Stomach (tissue), 4 donors: ENCODE measurements around the gene PLXNA2.

Source experiments
- POLR2A ChIP-seq, 4 donors: fragments of 450-650 bp; IDR thresholded peaks; one replicate each; pipeline ENCODE4 v1.6.1; 2016; ENCODE audit warnings: antibody characterized with exemption in 4 of 4, control low read depth in 2 of 4, mild to moderate bottlenecking in 1 of 4, moderate library complexity in 1 of 4
- POLR2AphosphoS5 ChIP-seq, 3 donors: sonication (generic); formaldehyde crosslinking; IDR thresholded peaks; one replicate each; pipeline ENCODE4 v1.6.1; 2016; ENCODE audit warnings: antibody characterized with exemption in 3 of 3
- TF ChIP-seq, protein P1 (sequence below), 7 experiments: fragments of 450-650 bp in 4 of 7; fragments of 200-600 bp in 3 of 7; sonication (generic) in 3 of 7; IDR thresholded peaks; one replicate each; pipeline ENCODE4 v1.5.1; 2016 to 2019; ENCODE audit warnings: antibody characterized with exemption in 7 of 7, control low read depth in 2 of 7, mild to moderate bottlenecking in 1 of 7

DNA sequence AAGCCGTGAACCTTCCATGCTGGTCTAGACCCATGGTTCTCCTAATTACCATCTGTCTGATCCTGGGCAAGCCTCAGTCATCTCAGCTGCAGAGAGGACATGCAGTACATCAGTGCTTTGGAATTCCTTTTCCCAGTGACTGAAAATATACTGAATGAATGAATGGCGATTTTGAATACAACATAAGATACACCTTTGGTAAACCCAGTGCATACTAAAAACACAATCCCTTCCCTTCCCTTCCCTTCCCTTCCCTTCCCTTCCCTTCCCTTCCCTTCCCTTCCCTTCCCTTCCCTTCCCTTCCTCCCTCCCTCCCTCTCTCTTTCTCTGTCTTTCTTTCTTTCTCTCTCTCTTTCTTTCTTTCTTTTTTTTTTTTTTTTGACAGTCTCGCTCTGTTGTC is 21.3 kb upstream of the PLXNA2 start:
- TF ChIP-seq, protein P1, sequence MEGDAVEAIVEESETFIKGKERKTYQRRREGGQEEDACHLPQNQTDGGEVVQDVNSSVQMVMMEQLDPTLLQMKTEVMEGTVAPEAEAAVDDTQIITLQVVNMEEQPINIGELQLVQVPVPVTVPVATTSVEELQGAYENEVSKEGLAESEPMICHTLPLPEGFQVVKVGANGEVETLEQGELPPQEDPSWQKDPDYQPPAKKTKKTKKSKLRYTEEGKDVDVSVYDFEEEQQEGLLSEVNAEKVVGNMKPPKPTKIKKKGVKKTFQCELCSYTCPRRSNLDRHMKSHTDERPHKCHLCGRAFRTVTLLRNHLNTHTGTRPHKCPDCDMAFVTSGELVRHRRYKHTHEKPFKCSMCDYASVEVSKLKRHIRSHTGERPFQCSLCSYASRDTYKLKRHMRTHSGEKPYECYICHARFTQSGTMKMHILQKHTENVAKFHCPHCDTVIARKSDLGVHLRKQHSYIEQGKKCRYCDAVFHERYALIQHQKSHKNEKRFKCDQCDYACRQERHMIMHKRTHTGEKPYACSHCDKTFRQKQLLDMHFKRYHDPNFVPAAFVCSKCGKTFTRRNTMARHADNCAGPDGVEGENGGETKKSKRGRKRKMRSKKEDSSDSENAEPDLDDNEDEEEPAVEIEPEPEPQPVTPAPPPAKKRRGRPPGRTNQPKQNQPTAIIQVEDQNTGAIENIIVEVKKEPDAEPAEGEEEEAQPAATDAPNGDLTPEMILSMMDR (IDR thresholded peaks at IDR 0.05): no peak
- TF ChIP-seq POLR2A (IDR thresholded peaks at IDR 0.05): no peak
- no peak for TF ChIP-seq POLR2AphosphoS5 (IDR thresholded peaks at IDR 0.05)
